Measurements from ENCODE around the gene AICDA. TPM values are rescaled to one million over a fixed set of nuclear protein-coding genes. Genes with fewer than 3 reads are reported as not detected.
"Not testable (repeated sequence)": the region's sequence is repeated elsewhere in the genome, so short reads cannot be mapped to it uniquely, and the experiment has no call there.

Gene AICDA
- total RNA-seq, 2 experiments from 2014 or later, result not detected

DNA sequence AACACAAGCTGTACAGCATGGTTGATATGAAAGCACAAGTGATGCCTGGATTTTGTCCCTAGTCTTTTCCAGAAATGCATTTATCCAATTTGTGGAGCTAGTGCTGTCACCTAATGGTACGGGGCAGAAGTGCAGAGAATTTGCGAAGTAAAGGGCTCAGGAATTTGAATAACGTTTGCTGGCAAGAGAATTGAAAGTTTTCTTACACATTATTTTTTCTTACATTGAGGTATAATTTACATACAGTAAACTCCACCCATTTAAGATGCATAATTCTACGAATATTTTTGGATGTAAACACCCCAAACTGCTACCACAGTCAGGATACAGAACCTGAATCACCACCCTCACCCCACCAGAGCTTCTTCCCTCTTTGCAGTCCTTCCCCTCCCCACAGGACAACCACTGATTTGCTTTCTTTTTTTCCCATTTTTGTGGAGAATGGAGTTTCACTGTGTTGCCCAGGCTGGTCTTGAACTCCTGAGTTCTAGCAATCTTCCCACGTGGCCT, 3.5 kb downstream of the AICDA start:
- no peaks in the 10 kb centered on the region for H3K36me3 Mint-ChIP-seq (ENCODE audit: low read depth)
- H3K4me1 Mint-ChIP-seq (ENCODE audit: low read depth), result peaks cover 10% of the 10 kb centered on the region
- CTCF ChIA-PET, result interaction anchor here (1.0 to 3.3 kb wide), 17 partner anchors 9 to 570 kb away, joined by 3 to 34 read pairs (median 4); no protein-coding TSS in a partner anchor
- ATAC-seq (no peak), DNase-seq (peak; percentile 28)
- no peak overlapping the region for H3K4me3 Mint-ChIP-seq
- POLR2A ChIA-PET, result no interaction called here
- H3K27ac Mint-ChIP-seq, result no peak overlapping the region
- H3K27me3 Mint-ChIP-seq (ENCODE audit: low read depth), result peaks cover 15% of the 10 kb centered on the region
- no peaks in the 10 kb centered on the region for H3K9me3 Mint-ChIP-seq (ENCODE audit: insufficient read depth)

GRCh38 chr12:8606890-8607289, 5.8 kb downstream of the AICDA start:
- no peak overlapping the region for H3K4me3 Mint-ChIP-seq
- CTCF ChIA-PET, result no interaction called here
- H3K36me3 Mint-ChIP-seq (ENCODE audit: low read depth), result no peaks in the 10 kb centered on the region
- peaks cover 15% of the 10 kb centered on the region for H3K27me3 Mint-ChIP-seq (ENCODE audit: low read depth)
- H3K4me1 Mint-ChIP-seq (ENCODE audit: low read depth), result peaks cover 10% of the 10 kb centered on the region
- POLR2A ChIA-PET, result no interaction called here
- DNase-seq (no peak), ATAC-seq (no peak)
- no peak overlapping the region for H3K27ac Mint-ChIP-seq
- no peaks in the 10 kb centered on the region for H3K9me3 Mint-ChIP-seq (ENCODE audit: insufficient read depth)

- no peak for DNase-seq
- Mint-ChIP-seq H3K4me3 (no peak overlapping the region), H3K9me3 (ENCODE audit: insufficient read depth) (no peaks in the 10 kb centered on the region), H3K36me3 (ENCODE audit: low read depth) (no peaks in the 10 kb centered on the region), H3K27me3 (ENCODE audit: low read depth) (peaks cover 15% of the 10 kb centered on the region), H3K27ac (no peak overlapping the region), H3K4me1 (ENCODE audit: low read depth) (peaks cover 10% of the 10 kb centered on the region)
- ChIA-PET CTCF (no interaction called here), POLR2A (no interaction called here)
- no peak for ATAC-seq
Measured at GRCh38 chr12:8605057-8605456, 7.6 kb downstream of the AICDA start.

- no peaks in the 10 kb centered on the region for H3K36me3 Mint-ChIP-seq (ENCODE audit: low read depth)
- no peaks in the 10 kb centered on the region for H3K9me3 Mint-ChIP-seq (ENCODE audit: insufficient read depth)
- POLR2A ChIA-PET, result no interaction called here
- H3K4me1 Mint-ChIP-seq (ENCODE audit: low read depth), result peaks cover 2% of the 10 kb centered on the region
- H3K27ac Mint-ChIP-seq, result no peak overlapping the region
- CTCF ChIA-PET, result no interaction called here
- peaks cover 15% of the 10 kb centered on the region for H3K27me3 Mint-ChIP-seq (ENCODE audit: low read depth)
- DNase-seq (no peak), ATAC-seq (no peak)
- H3K4me3 Mint-ChIP-seq, result no peak overlapping the region
Measured at GRCh38 chr12:8603856-8604255, 8.8 kb downstream of the AICDA start.

DNA sequence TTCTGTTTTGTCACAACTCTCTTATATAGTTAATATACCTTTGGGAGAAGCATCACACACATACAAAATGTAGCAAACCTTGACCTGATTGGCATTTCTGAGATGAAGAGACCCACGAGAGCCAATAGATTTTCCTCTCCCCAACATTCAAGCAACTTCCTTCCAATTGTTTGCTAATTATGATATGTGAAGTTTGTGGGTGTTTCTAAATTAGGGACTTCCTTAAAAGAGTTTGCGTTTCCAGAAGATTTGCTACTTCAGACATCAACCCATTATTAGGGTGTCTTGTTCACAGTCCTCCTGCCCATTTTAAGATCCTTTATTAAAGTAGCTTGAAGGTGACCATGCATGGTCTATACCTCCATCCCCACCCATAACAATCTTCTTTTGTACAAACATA, 9.4 kb downstream of the AICDA start:
- ATAC-seq (no peak), DNase-seq (no peak)
- Mint-ChIP-seq H3K27ac (no peak overlapping the region), H3K4me1 (ENCODE audit: low read depth) (no peaks in the 10 kb centered on the region), H3K9me3 (ENCODE audit: insufficient read depth) (no peaks in the 10 kb centered on the region), H3K27me3 (ENCODE audit: low read depth) (peaks cover 17% of the 10 kb centered on the region), H3K36me3 (ENCODE audit: low read depth) (no peaks in the 10 kb centered on the region), H3K4me3 (no peak overlapping the region)
- POLR2A ChIA-PET, result no interaction called here
- CTCF ChIA-PET, result no interaction called here

DNA sequence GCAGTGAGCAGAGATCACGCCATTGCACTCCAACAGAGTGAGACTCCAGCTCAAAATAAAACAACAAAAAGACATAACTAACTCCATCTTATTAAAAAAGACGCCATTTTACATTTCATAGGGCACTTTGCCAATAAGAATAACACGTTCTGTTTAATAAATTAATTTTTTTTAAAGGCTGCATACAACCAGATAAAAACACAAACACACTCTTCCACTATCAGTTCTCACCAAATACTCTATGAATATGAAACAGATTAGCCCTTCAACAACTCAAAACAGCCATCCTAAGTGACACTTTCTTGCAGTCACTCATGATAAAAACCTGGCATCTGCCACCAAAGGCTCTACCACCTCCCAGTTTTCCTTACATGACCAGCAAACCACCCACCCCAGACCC, 16.1 kb downstream of the AICDA start:
- CTCF ChIA-PET, result interaction anchor here (3.2 kb wide), 1 partner anchor 52 kb away, joined by 11 read pairs; no protein-coding TSS in a partner anchor
- Mint-ChIP-seq H3K27me3 (ENCODE audit: low read depth) (peaks cover 2% of the 10 kb centered on the region), H3K4me1 (ENCODE audit: low read depth) (no peaks in the 10 kb centered on the region), H3K27ac (no peak overlapping the region), H3K9me3 (ENCODE audit: insufficient read depth) (no peaks in the 10 kb centered on the region), H3K36me3 (ENCODE audit: low read depth) (no peaks in the 10 kb centered on the region), H3K4me3 (no peak overlapping the region)
- POLR2A ChIA-PET, result no interaction called here
- no peak for DNase-seq
- no peak for ATAC-seq

GRCh38 chr12:8594072-8594471, 18.6 kb downstream of the AICDA start:
- ATAC-seq, result no peak
- Mint-ChIP-seq H3K27me3 (ENCODE audit: low read depth) (peaks cover 2% of the 10 kb centered on the region), H3K36me3 (ENCODE audit: low read depth) (no peaks in the 10 kb centered on the region), H3K4me3 (no peak overlapping the region), H3K27ac (no peak overlapping the region), H3K9me3 (ENCODE audit: insufficient read depth) (no peaks in the 10 kb centered on the region), H3K4me1 (ENCODE audit: low read depth) (peaks cover 6% of the 10 kb centered on the region)
- POLR2A ChIA-PET, result no interaction called here
- DNase-seq, result no peak
- CTCF ChIA-PET, result interaction anchor here (3.2 kb wide), 1 partner anchor 50 kb away, joined by 11 read pairs; no protein-coding TSS in a partner anchor

GRCh38 chr12:8593246-8593645, 19.4 kb downstream of the AICDA start:
- Mint-ChIP-seq H3K27ac (no peak overlapping the region), H3K27me3 (ENCODE audit: low read depth) (no peaks in the 10 kb centered on the region), H3K36me3 (ENCODE audit: low read depth) (no peaks in the 10 kb centered on the region), H3K9me3 (ENCODE audit: insufficient read depth) (no peaks in the 10 kb centered on the region), H3K4me1 (ENCODE audit: low read depth) (peaks cover 6% of the 10 kb centered on the region), H3K4me3 (no peak overlapping the region)
- CTCF ChIA-PET, result interaction anchor here (1.0 to 3.2 kb wide), 2 partner anchors 16 to 49 kb away, joined by 5 to 11 read pairs; no protein-coding TSS in a partner anchor
- POLR2A ChIA-PET, result no interaction called here
- DNase-seq (no peak), ATAC-seq (no peak)

- ChIA-PET CTCF (interaction anchor here (1.1 to 2.8 kb wide), 5 partner anchors 13 to 299 kb away, joined by 3 to 18 read pairs (median 7); no protein-coding TSS in a partner anchor), POLR2A (no interaction called here)
- Mint-ChIP-seq H3K27ac (no peak overlapping the region), H3K4me3 (no peak overlapping the region), H3K36me3 (ENCODE audit: low read depth) (no peaks in the 10 kb centered on the region), H3K4me1 (ENCODE audit: low read depth) (peaks cover 6% of the 10 kb centered on the region), H3K9me3 (ENCODE audit: insufficient read depth) (no peaks in the 10 kb centered on the region), H3K27me3 (ENCODE audit: low read depth) (no peaks in the 10 kb centered on the region)
- ATAC-seq, result peak; percentile 57
- DNase-seq, result no peak
Measured at GRCh38 chr12:8590842-8591545, 21.7 kb downstream of the AICDA start.

DNA sequence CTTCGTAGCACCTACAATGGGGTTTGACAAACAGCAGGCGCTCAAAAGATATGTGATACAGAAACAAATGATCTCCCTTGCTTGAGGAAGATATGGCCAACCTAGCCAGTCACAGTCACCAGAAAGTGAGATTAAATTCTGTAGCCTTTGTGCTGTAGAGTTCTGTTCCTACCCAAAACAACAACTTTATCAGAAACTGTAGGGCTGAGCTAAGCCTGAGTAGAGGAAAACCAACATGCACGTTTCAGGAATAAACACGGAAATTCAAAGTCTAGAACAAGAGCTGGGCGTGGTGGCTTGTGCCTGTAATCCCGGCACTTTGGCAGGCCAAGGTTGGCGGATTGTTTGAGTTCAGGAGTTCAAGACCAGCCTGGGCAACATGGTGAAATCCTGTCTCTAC, 23.0 kb downstream of the AICDA start:
- ChIA-PET POLR2A (no interaction called here), CTCF (interaction anchor here (1.0 to 2.8 kb wide), 4 partner anchors 12 to 300 kb away, joined by 3 to 18 read pairs (median 11); no protein-coding TSS in a partner anchor)
- no peak for DNase-seq
- no peak overlapping the region for H3K4me3 Mint-ChIP-seq
- no peaks in the 10 kb centered on the region for H3K9me3 Mint-ChIP-seq (ENCODE audit: insufficient read depth)
- H3K36me3 Mint-ChIP-seq (ENCODE audit: low read depth), result no peaks in the 10 kb centered on the region
- ATAC-seq, result no peak
- no peak overlapping the region for H3K27ac Mint-ChIP-seq
- H3K27me3 Mint-ChIP-seq (ENCODE audit: low read depth), result no peaks in the 10 kb centered on the region
- peaks cover 6% of the 10 kb centered on the region for H3K4me1 Mint-ChIP-seq (ENCODE audit: low read depth)

- H3K4me3 Mint-ChIP-seq, result not testable (repeated sequence)
Measured at GRCh38 chr12:8584478-8584877, 28.2 kb downstream of the AICDA start.

GRCh38 chr12:8584004-8584403, 28.7 kb downstream of the AICDA start:
- CTCF ChIA-PET, result no interaction called here

More at GRCh38 chr12:8584478-8584877, 28.2 kb downstream of the AICDA start:
- H3K27ac Mint-ChIP-seq; DNase-seq; H3K9me3 Mint-ChIP-seq (ENCODE audit: insufficient read depth); ATAC-seq; H3K36me3 Mint-ChIP-seq (ENCODE audit: low read depth); CTCF ChIA-PET; POLR2A ChIA-PET; H3K27me3 Mint-ChIP-seq (ENCODE audit: low read depth); H3K4me1 Mint-ChIP-seq (ENCODE audit: low read depth): not testable (repeated sequence)

More at GRCh38 chr12:8584004-8584403, 28.7 kb downstream of the AICDA start:
- H3K36me3 Mint-ChIP-seq (ENCODE audit: low read depth), result no peaks in the 10 kb centered on the region
- no peak overlapping the region for H3K27ac Mint-ChIP-seq
- POLR2A ChIA-PET, result no interaction called here
- no peak overlapping the region for H3K4me3 Mint-ChIP-seq
- H3K4me1 Mint-ChIP-seq (ENCODE audit: low read depth), result no peaks in the 10 kb centered on the region
- no peak for ATAC-seq
- no peak for DNase-seq
- H3K9me3 Mint-ChIP-seq (ENCODE audit: insufficient read depth), result no peaks in the 10 kb centered on the region
- H3K27me3 Mint-ChIP-seq (ENCODE audit: low read depth), result no peaks in the 10 kb centered on the region

Data from activated CD8-positive, alpha-beta T cell treated with anti-CD3 and anti-CD28 coated beads, Interleukin-2, amount 10 ng/mL, durations not matched to agents 7 days and 5 days (primary cell).